H9 (cell line): ENCODE data around the gene IL24. TPM values are rescaled to one million over a fixed set of nuclear protein-coding genes. Genes with fewer than 3 reads are reported as not detected.
"Not testable (repeated sequence)": the region's sequence is repeated elsewhere in the genome, so short reads cannot be mapped to it uniquely, and the experiment has no call there.

ENCODE experiments used
- DNase-seq: peaks from one replicate; pipeline ENCODE4 v3.0.0-alpha.2; 2017
- H2AFZ ChIP-seq: one replicate; pipeline ENCODE4 v1.6.1; 2013; ENCODE audit warnings: mild to moderate bottlenecking, low read length, control low read depth, moderate library complexity
- H2AK5ac ChIP-seq: 2 replicates; pipeline ENCODE4 v1.6.1; 2013; ENCODE audit warnings: low read length, control low read depth, mixed read lengths; ENCODE audit not compliant: insufficient read length
- H2BK120ac ChIP-seq: one replicate; pipeline ENCODE4 v1.6.1; 2013; ENCODE audit warnings: low read depth, mild to moderate bottlenecking, low read length, control low read depth, inconsistent platforms; ENCODE audit not compliant: poor library complexity, severe bottlenecking
- H2BK12ac ChIP-seq: 2 replicates; pipeline ENCODE4 v1.6.1; 2013; ENCODE audit warnings: low read length, control low read depth, mixed read lengths, low read depth; ENCODE audit not compliant: insufficient read length
- H2BK15ac ChIP-seq: 2 replicates; pipeline ENCODE4 v1.6.1; 2013; ENCODE audit warnings: low read depth, low read length, control low read depth
- H2BK20ac ChIP-seq: one replicate; pipeline ENCODE4 v1.6.1; 2013; ENCODE audit warnings: low read depth, mild to moderate bottlenecking, low read length, control low read depth, inconsistent platforms; ENCODE audit not compliant: poor library complexity, severe bottlenecking
- H2BK5ac ChIP-seq: 2 replicates; pipeline ENCODE4 v1.6.1; 2013; ENCODE audit warnings: low read length, control low read depth, mixed read lengths; ENCODE audit not compliant: insufficient read length
- H3K14ac ChIP-seq: 2 replicates; pipeline ENCODE4 v1.6.1; 2013; ENCODE audit warnings: low read length, control low read depth; ENCODE audit not compliant: insufficient read depth
- H3K18ac ChIP-seq: 2 replicates; pipeline ENCODE4 v1.6.1; 2013; ENCODE audit warnings: low read depth, mild to moderate bottlenecking, mixed read lengths, low read length, control low read depth; ENCODE audit not compliant: insufficient read length
- H3K23ac ChIP-seq: 2 replicates; pipeline ENCODE4 v1.6.1; 2013; ENCODE audit warnings: low read length, control low read depth, mixed read lengths, low read depth; ENCODE audit not compliant: insufficient read length
- H3K23me2 ChIP-seq: 2 replicates; pipeline ENCODE4 v1.6.1; 2013; ENCODE audit warnings: low read depth, mild to moderate bottlenecking, mixed read lengths, low read length, control low read depth; ENCODE audit not compliant: insufficient read length, poor library complexity, severe bottlenecking
- H3K27ac ChIP-seq: 2 replicates; pipeline ENCODE4 v1.5.1; 2013; ENCODE audit warnings: low read length, control low read depth, mixed read lengths, low read depth; ENCODE audit not compliant: insufficient read length
- H3K27me3 ChIP-seq: 2 replicates; pipeline ENCODE4 v1.6.1; 2013; ENCODE audit warnings: low read length, control low read depth, inconsistent platforms; ENCODE audit not compliant: insufficient read depth
- H3K4ac ChIP-seq: 2 replicates; pipeline ENCODE4 v1.6.1; 2013; ENCODE audit warnings: low read depth, mild to moderate bottlenecking, control low read depth, inconsistent platforms, low read length, moderate library complexity
- H3K4me1 ChIP-seq: 2 replicates; pipeline ENCODE4 v1.6.1; 2013; ENCODE audit warnings: low read length, control low read depth, inconsistent platforms; ENCODE audit not compliant: insufficient read depth
- H3K4me2 ChIP-seq: 2 replicates; pipeline ENCODE4 v1.6.1; 2013; ENCODE audit warnings: low read length, control low read depth, mixed read lengths; ENCODE audit not compliant: insufficient read length, insufficient read depth
- H3K56ac ChIP-seq: 2 replicates; pipeline ENCODE4 v1.6.1; 2013; ENCODE audit warnings: low read depth, mild to moderate bottlenecking, mixed read lengths, low read length, control low read depth; ENCODE audit not compliant: insufficient read length
- H3K79me1 ChIP-seq: 2 replicates; pipeline ENCODE4 v1.6.1; 2013; ENCODE audit warnings: low read depth, mild to moderate bottlenecking, moderate library complexity, low read length, control low read depth, inconsistent platforms; ENCODE audit not compliant: insufficient read depth, poor library complexity, severe bottlenecking
- H3K79me2 ChIP-seq: 2 replicates; pipeline ENCODE4 v1.6.1; 2013; ENCODE audit warnings: low read length, control low read depth, inconsistent platforms; ENCODE audit not compliant: insufficient read depth
- H3K9ac ChIP-seq: 2 replicates; pipeline ENCODE4 v1.6.1; 2013; ENCODE audit warnings: low read length, control low read depth, mixed read lengths; ENCODE audit not compliant: insufficient read length; ENCODE audit errors: extremely low read depth
- H3K9me3 ChIP-seq: one replicate; pipeline ENCODE4 v1.6.1; 2013; ENCODE audit warnings: low read depth, low read length, inconsistent platforms; ENCODE audit not compliant: control insufficient read depth
- H3T11ph ChIP-seq: one replicate; pipeline ENCODE4 v1.6.1; 2013; ENCODE audit warnings: mild to moderate bottlenecking, low read length, control low read depth, inconsistent platforms
- H4K20me1 ChIP-seq: one replicate; pipeline ENCODE4 v1.6.1; 2013; ENCODE audit not compliant: control insufficient read depth, insufficient read length, insufficient read depth
- H4K5ac ChIP-seq: 2 replicates; pipeline ENCODE4 v1.6.1; 2013; ENCODE audit warnings: low read depth, mild to moderate bottlenecking, mixed read lengths, low read length, control low read depth; ENCODE audit not compliant: insufficient read length
- H4K8ac ChIP-seq: replicated peaks from 2 replicates; pipeline ENCODE4 v1.6.1; 2013; ENCODE audit warnings: low read length, control low read depth, mixed read lengths, low read depth; ENCODE audit not compliant: insufficient read length
- H4K91ac ChIP-seq: 2 replicates; pipeline ENCODE4 v1.6.1; 2013; ENCODE audit warnings: low read depth, mild to moderate bottlenecking, moderate library complexity, mixed read lengths, low read length, control low read depth; ENCODE audit not compliant: insufficient read length
- H3K27ac Mint-ChIP-seq, 3 experiments: 2 replicates in 2 of 3; 3 replicates in 1 of 3; pipeline ENCODE4 v1.8.0; 2020 to 2021; ENCODE audit warnings: mixed read lengths in 3 of 3, mild to moderate bottlenecking in 1 of 3, moderate library complexity in 1 of 3
- H3K27me3 Mint-ChIP-seq: 2 replicates; pipeline ENCODE4 v1.8.0; 2021; ENCODE audit warnings: low read depth, mild to moderate bottlenecking, moderate library complexity, mixed read lengths
- H3K36me3 Mint-ChIP-seq, 3 experiments: 2 replicates in 2 of 3; 3 replicates in 1 of 3; pipeline ENCODE4 v1.8.0; 2020 to 2021; ENCODE audit warnings: low read depth in 3 of 3, mixed read lengths in 3 of 3; ENCODE audit not compliant: insufficient read depth in 1 of 3
- H3K4me1 Mint-ChIP-seq, 2 experiments: 2 replicates each; pipeline ENCODE4 v1.8.0; 2020; ENCODE audit warnings: mixed read lengths in 2 of 2
- H3K4me3 Mint-ChIP-seq, 2 experiments: 2 replicates in 1 of 2; 3 replicates in 1 of 2; pipeline ENCODE4 v1.8.0; 2020 to 2021; ENCODE audit warnings: mild to moderate bottlenecking in 2 of 2, mixed read lengths in 2 of 2, moderate library complexity in 1 of 2
- H3K9me3 Mint-ChIP-seq, 2 experiments: 2 replicates in 1 of 2; 3 replicates in 1 of 2; pipeline ENCODE4 v1.8.0; 2020; ENCODE audit warnings: mild to moderate bottlenecking in 2 of 2, mixed read lengths in 2 of 2, moderate library complexity in 1 of 2
- CTCF ChIP-seq: fragments of 200-600 bp; sonication (generic); conservative IDR thresholded peaks from 3 replicates; pipeline ENCODE4 v1.8.0; 2021; ENCODE audit warnings: antibody characterized with exemption, mild to moderate bottlenecking
- WGBS: extraction: QIAGEN DNeasy Blood & Tissue Kit; methylation state at CpG from one replicate; pipeline ENCODE4 v1.1.7; 2013; ENCODE audit warnings: missing lambda C conversion rate, low lambda C conversion rate, mixed read lengths; ENCODE audit not compliant: insufficient read length; ENCODE audit errors: extremely low coverage; 5-methylcytosine and 5-hydroxymethylcytosine counted together
- total RNA-seq: library from RNA; stranded (reverse); gene quantifications from 2 replicates; pipeline ENCODE4 v1.2.1, GENCODE V29; 2021

IL24 gene
- total RNA-seq, 1 experiment from 2014 or later, result not detected

- Mint-ChIP-seq H3K4me3 (no peak overlapping the region), H3K9me3 (peaks cover 18 to 24% of the 10 kb centered on the region in 2 experiments), H3K27ac (no peak overlapping the region), H3K27me3 (peaks cover 22% of the 10 kb centered on the region), H3K4me1 (peaks cover 0 to 2% of the 10 kb centered on the region in 2 experiments; a peak in 1 of 4 replicates), H3K36me3 (peaks cover 0 to 11% (median 0%) of the 10 kb centered on the region in 3 experiments; a peak in 3 of 7 replicates)
- no peak overlapping the region for H3K9ac ChIP-seq
- no peaks in the 10 kb centered on the region for H3K4me1 ChIP-seq
- no peak overlapping the region for H4K5ac ChIP-seq
- H3K79me2 ChIP-seq, result no peaks in the 10 kb centered on the region
- no peak overlapping the region for H3K18ac ChIP-seq
- no peak overlapping the region for H2AFZ ChIP-seq
- no peaks in the 10 kb centered on the region for H4K20me1 ChIP-seq
- no peak overlapping the region for H3K27ac ChIP-seq
- TF ChIP-seq CTCF, result no peak
- no peaks in the 10 kb centered on the region for H3K9me3 ChIP-seq
- no peak overlapping the region for H4K91ac ChIP-seq
- no peak overlapping the region for H2AK5ac ChIP-seq
- H2BK120ac ChIP-seq, result no peak overlapping the region
- DNase-seq, result no peak
- H3K23me2 ChIP-seq, result no peaks in the 10 kb centered on the region
- H3K79me1 ChIP-seq, result no peaks in the 10 kb centered on the region
- H3K14ac ChIP-seq, result no peak overlapping the region
- H2BK15ac ChIP-seq, result no peak overlapping the region
- H2BK12ac ChIP-seq, result no peak overlapping the region
- WGBS, result no CpG with 5 or more reads among the region's 5 CpGs
- H3K4me2 ChIP-seq, result no peak overlapping the region
- no peak overlapping the region for H3K56ac ChIP-seq
- H3K23ac ChIP-seq, result no peak overlapping the region
- no peak overlapping the region for H2BK20ac ChIP-seq
- H3K4ac ChIP-seq, result no peak overlapping the region
- no peak overlapping the region for H2BK5ac ChIP-seq
- H3T11ph ChIP-seq, result no peak overlapping the region
- no peaks in the 10 kb centered on the region for H3K27me3 ChIP-seq
- no peak overlapping the region for H4K8ac ChIP-seq
Observed at GRCh38 chr1:206851341-206852010, 45.8 kb upstream of the IL24 start.

- not testable (repeated sequence) for H2BK120ac ChIP-seq, H3K9me3 ChIP-seq, H3K4me3 Mint-ChIP-seq, H3K4me2 ChIP-seq, H3K23me2 ChIP-seq, H3K4me1 ChIP-seq, H2AK5ac ChIP-seq, H3K18ac ChIP-seq, H3K14ac ChIP-seq, H3K4ac ChIP-seq, H3K23ac ChIP-seq, H2BK20ac ChIP-seq, H3K56ac ChIP-seq, DNase-seq, H4K20me1 ChIP-seq, H2BK12ac ChIP-seq, H3K4me1 Mint-ChIP-seq, H3K27me3 ChIP-seq, H3K79me2 ChIP-seq, H4K5ac ChIP-seq, H4K8ac ChIP-seq, H3T11ph ChIP-seq, H3K9ac ChIP-seq, H2AFZ ChIP-seq, H2BK15ac ChIP-seq, H2BK5ac ChIP-seq, H3K79me1 ChIP-seq, H3K27ac ChIP-seq, H4K91ac ChIP-seq, H3K27ac Mint-ChIP-seq
- no CpG with 5 or more reads among the region's 2 CpGs for WGBS
- peaks cover 30% of the 10 kb centered on the region for H3K27me3 Mint-ChIP-seq
- peaks cover 0 to 11% (median 0%) of the 10 kb centered on the region in 3 experiments; a peak in 3 of 7 replicates for H3K36me3 Mint-ChIP-seq
- H3K9me3 Mint-ChIP-seq, result peaks cover 18 to 24% of the 10 kb centered on the region in 2 experiments
Observed at GRCh38 chr1:206852662-206853061, 44.6 kb upstream of the IL24 start.
